ENCODE results near the gene ZNF488. TPM values are rescaled to one million over a fixed set of nuclear protein-coding genes. Genes with fewer than 3 reads are reported as not detected.

The ZNF488 gene
- polyA plus RNA-seq, 1 donor from 2014 or later = 0.85 TPM

- Histone ChIP-seq H2AFZ (ENCODE audit: low read depth, low read length) (no peak overlapping the region), H3K9me2 (ENCODE audit: insufficient read depth, low read length) (no peaks in the 10 kb centered on the region), H3K9me3 (ENCODE audit: low read length) (no peaks in the 10 kb centered on the region), H3K4me3 (ENCODE audit: low read length) (no peak overlapping the region), H3K36me3 (ENCODE audit: insufficient read depth, low read length) (no peaks in the 10 kb centered on the region), H4K20me1 (ENCODE audit: insufficient read depth) (no peaks in the 10 kb centered on the region), H3F3A (ENCODE audit: insufficient read depth, low read length, poor library complexity, severe bottlenecking) (no peaks in the 10 kb centered on the region), H3K9ac (ENCODE audit: low read length) (no peak overlapping the region), H3K79me2 (replicated peaks; ENCODE audit: insufficient read depth, low read length) (no peaks in the 10 kb centered on the region), H3K27ac (ENCODE audit: low read length) (no peak overlapping the region), H3K27me3 (ENCODE audit: insufficient read depth, low read depth, low read length) (no peaks in the 10 kb centered on the region), H3K4me2 (ENCODE audit: low read length) (no peak overlapping the region)
- TF ChIP-seq EZH2 (IDR thresholded peaks at IDR 0.05; ENCODE audit: borderline replicate concordance, insufficient read depth, low read length, poor library complexity, severe bottlenecking) (no peak), MXI1 (conservative IDR thresholded peaks at IDR 0.05; ENCODE audit: poor library complexity, severe bottlenecking) (no peak), SMC3 (conservative IDR thresholded peaks at IDR 0.05; ENCODE audit: poor library complexity) (no peak), TAF1 (IDR thresholded peaks at IDR 0.05; ENCODE audit: low read depth) (no peak), EP300 (conservative IDR thresholded peaks at IDR 0.05; ENCODE audit: poor library complexity, severe bottlenecking) (no peak), RAD21 (conservative IDR thresholded peaks at IDR 0.05) (no peak), POLR2AphosphoS5 (IDR thresholded peaks at IDR 0.05) (no peak)
- TF ChIP-seq, protein P1, sequence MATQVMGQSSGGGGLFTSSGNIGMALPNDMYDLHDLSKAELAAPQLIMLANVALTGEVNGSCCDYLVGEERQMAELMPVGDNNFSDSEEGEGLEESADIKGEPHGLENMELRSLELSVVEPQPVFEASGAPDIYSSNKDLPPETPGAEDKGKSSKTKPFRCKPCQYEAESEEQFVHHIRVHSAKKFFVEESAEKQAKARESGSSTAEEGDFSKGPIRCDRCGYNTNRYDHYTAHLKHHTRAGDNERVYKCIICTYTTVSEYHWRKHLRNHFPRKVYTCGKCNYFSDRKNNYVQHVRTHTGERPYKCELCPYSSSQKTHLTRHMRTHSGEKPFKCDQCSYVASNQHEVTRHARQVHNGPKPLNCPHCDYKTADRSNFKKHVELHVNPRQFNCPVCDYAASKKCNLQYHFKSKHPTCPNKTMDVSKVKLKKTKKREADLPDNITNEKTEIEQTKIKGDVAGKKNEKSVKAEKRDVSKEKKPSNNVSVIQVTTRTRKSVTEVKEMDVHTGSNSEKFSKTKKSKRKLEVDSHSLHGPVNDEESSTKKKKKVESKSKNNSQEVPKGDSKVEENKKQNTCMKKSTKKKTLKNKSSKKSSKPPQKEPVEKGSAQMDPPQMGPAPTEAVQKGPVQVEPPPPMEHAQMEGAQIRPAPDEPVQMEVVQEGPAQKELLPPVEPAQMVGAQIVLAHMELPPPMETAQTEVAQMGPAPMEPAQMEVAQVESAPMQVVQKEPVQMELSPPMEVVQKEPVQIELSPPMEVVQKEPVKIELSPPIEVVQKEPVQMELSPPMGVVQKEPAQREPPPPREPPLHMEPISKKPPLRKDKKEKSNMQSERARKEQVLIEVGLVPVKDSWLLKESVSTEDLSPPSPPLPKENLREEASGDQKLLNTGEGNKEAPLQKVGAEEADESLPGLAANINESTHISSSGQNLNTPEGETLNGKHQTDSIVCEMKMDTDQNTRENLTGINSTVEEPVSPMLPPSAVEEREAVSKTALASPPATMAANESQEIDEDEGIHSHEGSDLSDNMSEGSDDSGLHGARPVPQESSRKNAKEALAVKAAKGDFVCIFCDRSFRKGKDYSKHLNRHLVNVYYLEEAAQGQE (IDR thresholded peaks at IDR 0.05; ENCODE audit: borderline replicate concordance) = no peak
- TF ChIP-seq, protein P2, sequence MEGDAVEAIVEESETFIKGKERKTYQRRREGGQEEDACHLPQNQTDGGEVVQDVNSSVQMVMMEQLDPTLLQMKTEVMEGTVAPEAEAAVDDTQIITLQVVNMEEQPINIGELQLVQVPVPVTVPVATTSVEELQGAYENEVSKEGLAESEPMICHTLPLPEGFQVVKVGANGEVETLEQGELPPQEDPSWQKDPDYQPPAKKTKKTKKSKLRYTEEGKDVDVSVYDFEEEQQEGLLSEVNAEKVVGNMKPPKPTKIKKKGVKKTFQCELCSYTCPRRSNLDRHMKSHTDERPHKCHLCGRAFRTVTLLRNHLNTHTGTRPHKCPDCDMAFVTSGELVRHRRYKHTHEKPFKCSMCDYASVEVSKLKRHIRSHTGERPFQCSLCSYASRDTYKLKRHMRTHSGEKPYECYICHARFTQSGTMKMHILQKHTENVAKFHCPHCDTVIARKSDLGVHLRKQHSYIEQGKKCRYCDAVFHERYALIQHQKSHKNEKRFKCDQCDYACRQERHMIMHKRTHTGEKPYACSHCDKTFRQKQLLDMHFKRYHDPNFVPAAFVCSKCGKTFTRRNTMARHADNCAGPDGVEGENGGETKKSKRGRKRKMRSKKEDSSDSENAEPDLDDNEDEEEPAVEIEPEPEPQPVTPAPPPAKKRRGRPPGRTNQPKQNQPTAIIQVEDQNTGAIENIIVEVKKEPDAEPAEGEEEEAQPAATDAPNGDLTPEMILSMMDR (IDR thresholded peaks at IDR 0.05; ENCODE audit: poor library complexity, severe bottlenecking) = no peak
Measured at GRCh38 chr10:47364366-47364765, 19.7 kb downstream of the ZNF488 start.

GRCh38 chr10:47363781-47364180, 20.3 kb downstream of the ZNF488 start:
- no peak overlapping the region for H3K9ac ChIP-seq (ENCODE audit: low read length)
- no peak overlapping the region for H2AFZ ChIP-seq (ENCODE audit: low read depth, low read length)
- H3F3A ChIP-seq (ENCODE audit: insufficient read depth, low read length, poor library complexity, severe bottlenecking) = no peaks in the 10 kb centered on the region
- no peak for TF ChIP-seq EZH2 (IDR thresholded peaks at IDR 0.05; ENCODE audit: borderline replicate concordance, insufficient read depth, low read length, poor library complexity, severe bottlenecking)
- TF ChIP-seq RAD21 (conservative IDR thresholded peaks at IDR 0.05) = no peak
- TF ChIP-seq EP300 (conservative IDR thresholded peaks at IDR 0.05; ENCODE audit: poor library complexity, severe bottlenecking) = no peak
- no peak for TF ChIP-seq SMC3 (conservative IDR thresholded peaks at IDR 0.05; ENCODE audit: poor library complexity)
- TF ChIP-seq, protein P1 (IDR thresholded peaks at IDR 0.05; ENCODE audit: borderline replicate concordance) = no peak
- no peak for TF ChIP-seq MXI1 (conservative IDR thresholded peaks at IDR 0.05; ENCODE audit: poor library complexity, severe bottlenecking)
- no peak for TF ChIP-seq POLR2AphosphoS5 (IDR thresholded peaks at IDR 0.05)
- TF ChIP-seq TAF1 (IDR thresholded peaks at IDR 0.05; ENCODE audit: low read depth) = no peak
- TF ChIP-seq, protein P2 (IDR thresholded peaks at IDR 0.05; ENCODE audit: poor library complexity, severe bottlenecking) = no peak
- no peaks in the 10 kb centered on the region for H4K20me1 ChIP-seq (ENCODE audit: insufficient read depth)
- no peaks in the 10 kb centered on the region for H3K79me2 ChIP-seq (replicated peaks; ENCODE audit: insufficient read depth, low read length)
- H3K4me3 ChIP-seq (ENCODE audit: low read length) = no peak overlapping the region
- no peaks in the 10 kb centered on the region for H3K27me3 ChIP-seq (ENCODE audit: insufficient read depth, low read depth, low read length)
- H3K36me3 ChIP-seq (ENCODE audit: insufficient read depth, low read length) = no peaks in the 10 kb centered on the region
- H3K27ac ChIP-seq (ENCODE audit: low read length) = no peak overlapping the region
- no peaks in the 10 kb centered on the region for H3K9me3 ChIP-seq (ENCODE audit: low read length)
- no peak overlapping the region for H3K4me2 ChIP-seq (ENCODE audit: low read length)
- no peaks in the 10 kb centered on the region for H3K9me2 ChIP-seq (ENCODE audit: insufficient read depth, low read length)

Data from neural cell (in vitro differentiated cells).